Upper lobe of left lung (tissue), 4 donors: ENCODE results near the gene LRRC26.

Experiments
- POLR2A ChIP-seq, 4 donors: fragments of 450-650 bp; IDR thresholded peaks; one replicate each; pipeline ENCODE4 v1.5.1; 2016 to 2017; ENCODE audit warnings: antibody characterized with exemption in 4 of 4, mild to moderate bottlenecking in 2 of 4
- POLR2AphosphoS5 ChIP-seq, 2 donors: sonication (generic); formaldehyde crosslinking; IDR thresholded peaks; one replicate each; pipeline ENCODE4 v1.5.1; 2017; ENCODE audit warnings: antibody characterized with exemption in 2 of 2
- TF ChIP-seq, protein P1 (sequence below), 6 experiments: fragments of 450-650 bp in 4 of 6; fragments of 200-600 bp in 2 of 6; sonication (generic) in 2 of 6; IDR thresholded peaks; one replicate each; pipeline ENCODE4 v1.5.1; 2016 to 2019; ENCODE audit warnings: antibody characterized with exemption in 6 of 6

DNA sequence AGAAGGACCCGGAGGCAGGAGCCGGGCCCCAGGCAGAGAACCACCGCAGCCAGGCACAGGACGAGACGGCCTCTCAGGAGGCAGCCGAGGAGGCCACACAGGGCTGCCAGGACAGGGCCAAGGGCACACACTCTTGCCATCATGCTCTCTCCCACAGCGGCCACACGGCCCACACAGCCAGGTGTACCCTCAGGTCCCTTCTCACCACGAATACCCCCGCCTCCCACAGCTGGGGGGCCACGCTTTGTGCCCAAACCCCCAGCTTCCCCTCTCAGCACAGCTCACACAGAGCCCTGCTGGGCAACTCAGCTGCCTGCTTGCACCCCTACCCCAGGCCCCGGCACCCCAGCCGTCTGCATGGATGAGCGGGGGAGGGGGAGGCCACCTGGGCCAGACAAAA is 23.9 kb upstream of the LRRC26 start:
- TF ChIP-seq, protein P1, sequence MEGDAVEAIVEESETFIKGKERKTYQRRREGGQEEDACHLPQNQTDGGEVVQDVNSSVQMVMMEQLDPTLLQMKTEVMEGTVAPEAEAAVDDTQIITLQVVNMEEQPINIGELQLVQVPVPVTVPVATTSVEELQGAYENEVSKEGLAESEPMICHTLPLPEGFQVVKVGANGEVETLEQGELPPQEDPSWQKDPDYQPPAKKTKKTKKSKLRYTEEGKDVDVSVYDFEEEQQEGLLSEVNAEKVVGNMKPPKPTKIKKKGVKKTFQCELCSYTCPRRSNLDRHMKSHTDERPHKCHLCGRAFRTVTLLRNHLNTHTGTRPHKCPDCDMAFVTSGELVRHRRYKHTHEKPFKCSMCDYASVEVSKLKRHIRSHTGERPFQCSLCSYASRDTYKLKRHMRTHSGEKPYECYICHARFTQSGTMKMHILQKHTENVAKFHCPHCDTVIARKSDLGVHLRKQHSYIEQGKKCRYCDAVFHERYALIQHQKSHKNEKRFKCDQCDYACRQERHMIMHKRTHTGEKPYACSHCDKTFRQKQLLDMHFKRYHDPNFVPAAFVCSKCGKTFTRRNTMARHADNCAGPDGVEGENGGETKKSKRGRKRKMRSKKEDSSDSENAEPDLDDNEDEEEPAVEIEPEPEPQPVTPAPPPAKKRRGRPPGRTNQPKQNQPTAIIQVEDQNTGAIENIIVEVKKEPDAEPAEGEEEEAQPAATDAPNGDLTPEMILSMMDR (IDR thresholded peaks at IDR 0.05) = no peak
- TF ChIP-seq POLR2AphosphoS5 (IDR thresholded peaks at IDR 0.05) (no peak), POLR2A (IDR thresholded peaks at IDR 0.05) (no peak)
